Vagina (tissue), 2 donors: Measurements from ENCODE around the gene CYP2D6.

Source experiments
- POLR2AphosphoS5 ChIP-seq, 2 donors: sonication (generic); formaldehyde crosslinking; IDR thresholded peaks; one replicate each; pipeline ENCODE4 v1.9.0; 2017; ENCODE audit warnings: antibody characterized with exemption in 2 of 2, mild to moderate bottlenecking in 2 of 2, low read depth in 1 of 2; ENCODE audit not compliant: insufficient read depth in 1 of 2
- TF ChIP-seq, protein P1 (sequence below), 3 experiments: fragments of 450-650 bp in 2 of 3; fragments of 200-600 bp in 1 of 3; sonication (generic) in 1 of 3; IDR thresholded peaks; one replicate each; pipeline ENCODE4 v1.5.1; 2017 to 2019; ENCODE audit warnings: antibody characterized with exemption in 3 of 3, mild to moderate bottlenecking in 2 of 3, moderate library complexity in 2 of 3

DNA sequence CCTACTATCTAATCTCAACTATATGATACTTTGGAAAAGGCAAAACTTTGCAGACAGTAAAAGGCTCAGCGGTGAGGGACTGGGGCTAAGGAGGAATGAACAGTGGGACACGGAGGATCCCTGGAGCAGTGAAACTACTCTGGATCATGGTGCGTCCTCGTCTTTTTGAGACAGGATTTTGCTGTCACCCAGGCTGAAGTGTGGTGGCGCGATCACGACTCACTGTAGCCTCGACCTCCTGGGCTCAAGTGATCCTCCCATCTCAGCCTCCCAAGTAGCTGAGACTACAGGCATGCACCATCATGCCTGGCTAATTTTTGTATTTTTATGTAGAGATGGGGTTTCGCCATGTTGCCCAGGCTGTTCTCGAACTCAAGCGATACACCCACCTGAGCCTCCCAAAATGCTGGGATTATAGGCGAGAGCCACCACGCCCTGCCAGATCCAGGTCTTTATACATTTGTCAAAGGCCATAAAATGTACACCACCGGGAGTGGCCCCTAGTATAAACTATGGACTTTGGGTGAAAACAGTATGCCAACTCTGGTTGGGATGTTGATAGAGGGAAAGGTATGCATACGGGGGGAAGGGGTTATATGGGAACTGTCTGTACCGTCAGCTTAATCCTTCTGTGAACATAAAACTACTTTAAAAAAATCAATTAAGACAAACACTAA, 28.0 kb upstream of the CYP2D6 start:
- TF ChIP-seq, protein P1, sequence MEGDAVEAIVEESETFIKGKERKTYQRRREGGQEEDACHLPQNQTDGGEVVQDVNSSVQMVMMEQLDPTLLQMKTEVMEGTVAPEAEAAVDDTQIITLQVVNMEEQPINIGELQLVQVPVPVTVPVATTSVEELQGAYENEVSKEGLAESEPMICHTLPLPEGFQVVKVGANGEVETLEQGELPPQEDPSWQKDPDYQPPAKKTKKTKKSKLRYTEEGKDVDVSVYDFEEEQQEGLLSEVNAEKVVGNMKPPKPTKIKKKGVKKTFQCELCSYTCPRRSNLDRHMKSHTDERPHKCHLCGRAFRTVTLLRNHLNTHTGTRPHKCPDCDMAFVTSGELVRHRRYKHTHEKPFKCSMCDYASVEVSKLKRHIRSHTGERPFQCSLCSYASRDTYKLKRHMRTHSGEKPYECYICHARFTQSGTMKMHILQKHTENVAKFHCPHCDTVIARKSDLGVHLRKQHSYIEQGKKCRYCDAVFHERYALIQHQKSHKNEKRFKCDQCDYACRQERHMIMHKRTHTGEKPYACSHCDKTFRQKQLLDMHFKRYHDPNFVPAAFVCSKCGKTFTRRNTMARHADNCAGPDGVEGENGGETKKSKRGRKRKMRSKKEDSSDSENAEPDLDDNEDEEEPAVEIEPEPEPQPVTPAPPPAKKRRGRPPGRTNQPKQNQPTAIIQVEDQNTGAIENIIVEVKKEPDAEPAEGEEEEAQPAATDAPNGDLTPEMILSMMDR (IDR thresholded peaks at IDR 0.05): no peak
- no peak for TF ChIP-seq POLR2AphosphoS5 (IDR thresholded peaks at IDR 0.05; ENCODE audit: insufficient read depth in 1 of 2, low read depth in 1 of 2)
